Measurements from ENCODE around the gene FBXO8. TPM values are rescaled to one million over a fixed set of nuclear protein-coding genes. Genes with fewer than 3 reads are reported as not detected.

FBXO8 gene
- total and polyA plus RNA-seq, 2 of the 4 experiments (the other 2 are of a cell fraction) = 11.3 to 25.6 TPM

DNA sequence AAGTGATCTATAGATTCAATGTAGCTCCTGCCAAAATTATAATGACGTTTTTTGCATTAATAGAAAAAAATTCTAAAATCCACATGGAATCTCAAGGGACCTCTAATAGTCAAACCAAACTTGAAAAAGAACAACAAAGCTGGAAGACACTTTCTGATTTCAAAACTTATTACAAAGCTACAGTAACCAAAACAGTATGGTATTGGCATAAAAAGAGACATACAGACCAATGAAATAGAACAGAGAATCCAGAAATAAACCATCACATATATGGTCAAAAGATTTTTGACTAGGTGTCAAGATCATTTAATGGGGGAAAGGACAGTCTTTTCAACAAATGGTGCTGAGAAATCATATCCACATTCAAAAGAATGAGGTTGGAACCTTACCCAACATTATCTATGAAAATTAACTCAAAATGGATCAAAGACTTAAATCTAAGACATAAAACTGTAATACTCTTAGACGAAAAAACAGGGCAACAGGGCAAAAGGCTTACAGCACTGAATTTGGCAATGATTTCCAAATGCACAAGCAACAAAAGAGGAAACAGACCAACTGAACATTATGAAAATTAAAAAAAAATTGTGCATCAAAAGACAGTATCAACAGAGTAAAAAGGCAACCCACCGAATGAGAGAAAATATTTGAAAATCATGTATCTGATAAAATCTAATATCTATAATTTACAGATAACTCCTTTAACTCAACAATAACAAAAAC, 3.9 kb downstream of the FBXO8 start:
- no peak overlapping the region for H2BK120ac ChIP-seq (ENCODE audit: low read depth, low read length)
- no peak overlapping the region for H2AFZ ChIP-seq (replicated peaks; ENCODE audit: low read length, poor library complexity)
- H4K5ac ChIP-seq (ENCODE audit: low read depth, low read length) = no peak overlapping the region
- no peak overlapping the region for H3K23ac ChIP-seq (ENCODE audit: low read depth, low read length)
- H3K9me3 ChIP-seq (ENCODE audit: control insufficient read depth, insufficient read depth, low read length) = no peaks in the 10 kb centered on the region
- DNase-seq (no peak), ATAC-seq (ENCODE audit: low read depth) (no peak)
- in situ Hi-C loops (cut with MboI; ENCODE audit: low sequenced_read_pairs) = no loop called here
- no peak overlapping the region for H2BK5ac ChIP-seq (ENCODE audit: low read depth, low read length, poor library complexity, severe bottlenecking)
- H3K18ac ChIP-seq (ENCODE audit: low read depth, low read length) = no peak overlapping the region
- no peaks in the 10 kb centered on the region for H3K9me1 ChIP-seq (ENCODE audit: insufficient read depth, low read length)
- ChIA-PET CTCF (no interaction called here), POLR2A (ENCODE audit: unreplicated experiment) (no interaction called here)
- WGBS, 2 experiments (ENCODE audit: extremely low coverage in 2 of 2, insufficient read length in 1 of 2) = no CpG with 5 or more reads among the region's 3 CpGs
- intact Hi-C loops (cut with micrococcal nuclease) = loop anchor here (5.0 kb wide), 1 partner anchor 907 kb away; the partner anchor contains the start of gene SAP30
- H3K36me3 ChIP-seq (ENCODE audit: control insufficient read depth, insufficient read depth, low read length) = no peaks in the 10 kb centered on the region
- H3K27me3 ChIP-seq (ENCODE audit: control insufficient read depth, insufficient read depth, low read length) = no peaks in the 10 kb centered on the region
- H3K4me2 ChIP-seq (ENCODE audit: low read depth, low read length) = no peak overlapping the region
- no peak overlapping the region for H4K91ac ChIP-seq (ENCODE audit: insufficient read depth, low read depth, low read length)
- no peaks in the 10 kb centered on the region for H4K20me1 ChIP-seq (ENCODE audit: insufficient read depth, low read length)
- dilution Hi-C loops (cut with HindIII; ENCODE audit: low sequenced_read_pairs, unreplicated experiment) = no loop called here
- H3K14ac ChIP-seq (replicated peaks; ENCODE audit: low read depth, low read length) = no peak overlapping the region
- TF ChIP-seq MXI1 (IDR thresholded peaks at IDR 0.05; ENCODE audit: borderline replicate concordance, low read depth, low read length) (no peak), NFE2L2 (IDR thresholded peaks at IDR 0.05; ENCODE audit: low read depth, low read length) (no peak), BHLHE40 (IDR thresholded peaks at IDR 0.05; ENCODE audit: low read depth, low read length) (no peak), MAFK (IDR thresholded peaks at IDR 0.05; ENCODE audit: low read depth, low read length) (no peak), USF2 (IDR thresholded peaks at IDR 0.05; ENCODE audit: low read depth, low read length) (no peak), POLR2A (IDR thresholded peaks at IDR 0.05; ENCODE audit: low read depth, low read length) (no peak), RAD21 (IDR thresholded peaks at IDR 0.05; ENCODE audit: low read length) (no peak), RCOR1 (IDR thresholded peaks at IDR 0.05; ENCODE audit: insufficient replicate concordance, low read length) (no peak), MAZ (IDR thresholded peaks at IDR 0.05; ENCODE audit: borderline replicate concordance, low read depth, low read length) (no peak), FOS (IDR thresholded peaks at IDR 0.05; ENCODE audit: low read depth, low read length) (no peak), SMC3 (IDR thresholded peaks at IDR 0.05; ENCODE audit: low read depth, low read length) (no peak), RFX5 (IDR thresholded peaks at IDR 0.05; ENCODE audit: low read depth, low read length) (no peak), CEBPB (IDR thresholded peaks at IDR 0.05; ENCODE audit: low read depth, low read length) (no peak), CHD1 (IDR thresholded peaks at IDR 0.05; ENCODE audit: low read depth, low read length) (no peak), CTCF (conservative IDR thresholded peaks at IDR 0.05; ENCODE audit: low read depth, low read length) (no peak)
- TF ChIP-seq, protein P1, sequence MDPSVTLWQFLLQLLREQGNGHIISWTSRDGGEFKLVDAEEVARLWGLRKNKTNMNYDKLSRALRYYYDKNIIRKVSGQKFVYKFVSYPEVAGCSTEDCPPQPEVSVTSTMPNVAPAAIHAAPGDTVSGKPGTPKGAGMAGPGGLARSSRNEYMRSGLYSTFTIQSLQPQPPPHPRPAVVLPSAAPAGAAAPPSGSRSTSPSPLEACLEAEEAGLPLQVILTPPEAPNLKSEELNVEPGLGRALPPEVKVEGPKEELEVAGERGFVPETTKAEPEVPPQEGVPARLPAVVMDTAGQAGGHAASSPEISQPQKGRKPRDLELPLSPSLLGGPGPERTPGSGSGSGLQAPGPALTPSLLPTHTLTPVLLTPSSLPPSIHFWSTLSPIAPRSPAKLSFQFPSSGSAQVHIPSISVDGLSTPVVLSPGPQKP (IDR thresholded peaks at IDR 0.05; ENCODE audit: borderline replicate concordance, low read depth, low read length) = no peak
- no peak overlapping the region for H4K8ac ChIP-seq (ENCODE audit: low read depth in 2 of 2, low read length in 2 of 2)
- H3K9ac ChIP-seq (ENCODE audit: low read depth, low read length) = no peak overlapping the region
- no peak overlapping the region for H2BK20ac ChIP-seq (ENCODE audit: low read depth, low read length)
- H3K56ac ChIP-seq (ENCODE audit: extremely low read depth, insufficient read depth, low read length) = no peak overlapping the region
- no peak overlapping the region for H2BK15ac ChIP-seq (ENCODE audit: low read depth, low read length)
- H3K4me1 ChIP-seq (ENCODE audit: control insufficient read depth, insufficient read depth, low read length) = no peaks in the 10 kb centered on the region
- H3K79me1 ChIP-seq (ENCODE audit: low read depth in 1 of 2, low read length in 2 of 2) = peaks cover 3 to 35% of the 10 kb centered on the region in 2 experiments; a peak in 3 of 4 replicates
- no peak overlapping the region for H2AK9ac ChIP-seq (replicated peaks; ENCODE audit: low read depth, low read length, poor library complexity)
- no peak overlapping the region for H3K4me3 ChIP-seq (ENCODE audit: insufficient read depth, low read depth, low read length)
- no peak overlapping the region for H3K4ac ChIP-seq (ENCODE audit: low read depth, low read length)
- H2AK5ac ChIP-seq (ENCODE audit: low read depth, low read length) = no peak overlapping the region
- no TSS peak for BruUV-seq (replicated peaks)
- H3K27ac ChIP-seq (ENCODE audit: insufficient read depth, low read length) = no peak overlapping the region
